Posterior vena cava (tissue), 2 donors: ENCODE data around the gene CCNI. TPM values are rescaled to one million over a fixed set of nuclear protein-coding genes. Genes with fewer than 3 reads are reported as not detected.
"Not testable (repeated sequence)": the region's sequence is repeated elsewhere in the genome, so short reads cannot be mapped to it uniquely, and the experiment has no call there.

ENCODE experiments used
- DNase-seq: peaks from one replicate; pipeline ENCODE4 v3.0.0-alpha.2; 2020; ENCODE audit warnings: low spot score
- intact Hi-C, 2 donors: fragments of 100-400 bp; cut with DNase I; formaldehyde crosslinking; loops; one replicate each; pipeline versions ENCODE4 v1.14.1 to v1.14.2; 2022 to 2023
- total RNA-seq, 2 donors: library from RNA; stranded (reverse); fragmentation: NEBNext Ultra II Directional; extraction: Animal tissue kit (Norgen Biotek cat#: 25700); gene quantifications; one replicate each; pipeline ENCODE4 v1.2.1, GENCODE V29; 2021
- donor health status: DM: yes; HTN: yes; CAD: no.
- donor health status: DM: yes; HTN: yes; CAD: no.

CCNI gene
- total RNA-seq, 2 donors from 2014 or later = 347 to 394 TPM

DNA sequence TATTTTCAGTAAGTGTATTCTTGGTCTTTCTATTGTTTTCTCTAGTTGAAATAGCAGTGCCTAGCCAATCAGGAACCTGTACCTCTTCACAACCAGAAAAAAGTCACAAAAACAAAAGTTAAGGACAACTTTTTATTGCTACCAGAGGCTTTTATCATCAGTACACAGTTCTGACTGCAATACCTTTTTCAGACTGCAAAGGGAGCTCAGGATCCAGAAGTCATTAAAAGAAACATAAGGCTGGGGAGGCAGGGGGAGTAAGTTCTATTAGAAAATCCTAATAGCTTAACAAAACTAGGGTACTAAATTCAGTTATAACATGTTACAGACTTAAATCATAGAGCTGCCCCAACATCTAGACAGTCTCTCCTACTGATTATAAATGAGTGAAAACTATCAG, 28.8 kb downstream of the CCNI start:
- intact Hi-C loops = no loop called here
- no peak for DNase-seq

DNA sequence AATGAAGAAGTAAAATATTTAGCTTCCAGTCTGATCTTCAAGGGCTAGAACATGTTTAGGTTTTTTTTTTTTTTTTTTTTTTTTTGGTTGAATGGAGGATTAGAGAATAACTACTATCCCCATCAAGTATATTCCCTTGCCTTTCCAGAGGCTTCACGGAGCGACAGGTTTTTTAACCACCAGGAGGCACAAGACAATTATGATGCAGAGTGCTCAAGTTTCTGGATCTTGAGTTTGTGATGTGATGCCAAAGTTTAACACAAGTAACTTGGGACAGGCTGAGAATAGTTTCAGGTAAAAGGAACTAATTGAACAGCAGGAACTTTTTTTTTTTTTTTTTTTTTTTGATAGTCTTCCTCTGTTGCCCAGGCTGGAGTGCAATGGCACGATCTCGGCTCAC, 30.3 kb downstream of the CCNI start:
- no peak for DNase-seq
- intact Hi-C loops = no loop called here

DNA sequence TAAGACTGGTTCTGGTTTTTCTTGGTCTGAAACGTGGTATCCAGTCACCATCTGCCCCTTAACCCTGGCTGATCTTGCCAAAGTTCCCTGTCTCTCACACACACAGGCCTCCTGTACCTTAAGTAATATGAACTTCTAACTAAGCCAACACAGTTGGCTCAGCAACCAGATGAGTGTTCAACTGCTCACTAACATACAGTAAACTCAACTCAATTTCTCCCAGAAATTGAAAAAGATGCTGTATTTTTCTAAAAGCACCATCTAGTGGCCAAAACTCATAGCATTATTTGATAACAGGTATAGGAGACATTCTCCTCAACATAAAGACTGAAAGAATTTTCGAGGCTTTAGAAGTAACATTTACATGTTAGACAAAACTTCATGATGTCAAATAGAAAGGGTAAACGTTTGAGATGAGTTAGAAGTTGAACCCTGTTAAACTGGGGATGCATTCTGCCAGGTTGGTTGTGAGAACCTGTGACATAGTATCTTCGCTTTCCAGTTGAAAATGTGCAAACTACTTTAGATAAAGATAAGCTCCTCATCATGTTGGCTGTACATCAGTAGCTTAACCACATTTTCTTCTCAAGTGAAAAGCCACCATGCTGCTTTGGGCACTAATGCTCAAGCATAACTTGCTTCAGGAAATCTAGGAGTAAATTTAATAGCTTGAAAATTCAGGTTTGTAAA, 31.2 kb downstream of the CCNI start:
- no peak for DNase-seq
- intact Hi-C loops = no loop called here

DNA sequence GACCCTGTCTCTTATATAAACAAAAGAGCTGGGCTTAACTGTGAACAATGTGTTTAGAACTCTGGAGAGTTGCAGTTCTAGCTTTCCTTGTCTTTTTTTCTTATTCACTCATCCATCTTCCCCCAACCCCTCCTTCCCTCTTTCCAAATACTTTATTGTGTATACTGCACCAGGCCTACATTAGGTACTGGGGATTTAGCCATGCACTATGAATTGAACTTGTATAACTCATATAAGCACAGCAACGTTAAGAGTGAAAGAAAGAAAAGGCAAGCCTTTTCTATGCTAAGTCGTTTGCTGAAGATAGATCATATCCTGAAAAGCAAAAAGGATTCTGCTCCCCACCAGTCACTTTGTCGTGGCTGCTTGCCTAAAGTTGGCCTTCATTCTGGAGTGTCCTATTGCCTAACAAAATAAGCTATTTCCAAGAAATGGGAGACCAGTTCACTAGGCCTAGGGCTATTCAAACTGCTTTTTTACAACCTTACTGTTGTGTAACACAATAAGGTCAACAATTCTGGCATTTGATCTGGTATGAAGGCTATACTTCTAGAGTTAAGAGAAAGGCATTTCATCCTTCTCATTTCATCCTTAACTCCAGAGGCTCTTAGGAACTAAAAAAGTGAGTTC, 32.2 kb downstream of the CCNI start:
- no peak for DNase-seq
- intact Hi-C loops = no loop called here

DNA sequence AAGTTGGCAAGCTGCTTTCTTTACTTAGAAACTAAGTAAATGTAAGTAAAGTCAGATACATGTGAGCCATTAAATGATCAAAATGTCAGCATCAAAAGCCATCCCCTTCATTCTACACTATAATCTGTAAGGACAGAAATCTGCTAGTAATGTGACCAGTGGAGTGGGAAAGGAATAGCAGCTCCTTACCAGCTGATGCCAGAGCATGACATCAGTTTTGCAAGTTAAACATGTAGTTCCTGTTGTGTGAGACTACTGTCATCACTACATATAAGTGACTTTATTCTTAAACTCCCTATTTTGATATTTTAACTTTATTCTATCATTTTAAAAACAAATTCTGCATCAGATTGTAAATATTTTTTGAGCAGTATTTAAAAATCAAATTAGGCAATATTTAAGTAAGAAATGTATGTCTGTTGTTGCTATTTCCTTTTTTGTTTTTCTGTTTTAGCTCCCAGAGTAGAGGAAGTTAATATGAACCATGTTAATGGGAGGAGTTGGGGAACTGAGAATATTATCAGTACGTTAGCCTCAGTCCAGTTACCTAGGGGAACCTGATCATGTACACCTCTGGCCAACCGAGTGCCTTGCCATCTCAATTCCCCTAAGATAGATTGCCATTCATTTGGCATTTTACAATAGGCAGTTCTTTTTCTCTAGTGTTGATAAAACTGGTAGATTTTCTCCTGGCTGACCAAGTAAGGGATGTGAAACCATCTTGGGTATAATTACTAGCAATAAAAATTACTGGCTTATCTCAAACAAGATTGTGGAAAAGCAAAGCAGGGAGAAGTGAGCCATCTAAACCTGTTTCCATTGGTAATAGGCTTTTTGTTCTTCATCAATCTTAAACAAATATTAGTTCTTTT, 34.7 kb downstream of the CCNI start:
- no peak for DNase-seq
- intact Hi-C loops = no loop called here

DNA sequence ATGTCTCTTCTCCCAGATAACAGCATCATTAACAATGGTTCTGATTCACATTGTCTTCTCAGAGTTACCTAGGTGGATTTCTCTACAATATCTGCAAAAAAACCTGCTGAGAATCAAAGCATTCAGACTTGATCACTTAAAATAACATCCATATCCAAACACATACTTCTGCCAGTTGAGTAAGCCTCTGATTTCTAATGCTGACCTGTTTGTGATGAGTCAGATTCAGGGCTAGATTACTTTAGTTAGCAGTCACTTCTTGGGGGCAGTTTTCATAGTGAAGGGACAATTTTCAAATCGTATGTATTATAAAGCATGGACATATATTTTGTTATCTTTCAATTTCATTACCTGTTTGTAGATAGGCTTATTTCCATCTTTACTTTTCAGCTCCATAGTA, 35.5 kb downstream of the CCNI start:
- intact Hi-C loops = no loop called here
- no peak for DNase-seq

DNA sequence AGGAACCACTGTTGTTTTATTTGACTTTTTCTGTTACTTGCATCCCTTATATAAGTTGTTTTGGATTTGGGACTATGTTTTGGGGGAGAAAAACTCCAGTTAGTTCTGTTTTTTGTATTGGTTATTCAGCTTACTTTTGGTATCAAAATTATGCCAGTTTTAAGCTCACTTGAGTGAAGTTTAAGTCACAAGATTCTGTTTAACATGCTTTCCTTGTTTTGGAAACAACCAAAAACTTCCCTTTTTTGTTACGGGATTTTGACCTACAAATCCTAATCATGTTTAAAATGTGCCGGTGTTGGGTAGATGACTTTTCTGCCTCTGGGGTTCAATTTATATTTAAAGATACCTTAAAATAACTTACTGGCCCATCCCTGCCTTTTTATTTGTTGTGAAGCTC, 36.0 kb downstream of the CCNI start:
- DNase-seq = no peak
- intact Hi-C loops = no loop called here

DNA sequence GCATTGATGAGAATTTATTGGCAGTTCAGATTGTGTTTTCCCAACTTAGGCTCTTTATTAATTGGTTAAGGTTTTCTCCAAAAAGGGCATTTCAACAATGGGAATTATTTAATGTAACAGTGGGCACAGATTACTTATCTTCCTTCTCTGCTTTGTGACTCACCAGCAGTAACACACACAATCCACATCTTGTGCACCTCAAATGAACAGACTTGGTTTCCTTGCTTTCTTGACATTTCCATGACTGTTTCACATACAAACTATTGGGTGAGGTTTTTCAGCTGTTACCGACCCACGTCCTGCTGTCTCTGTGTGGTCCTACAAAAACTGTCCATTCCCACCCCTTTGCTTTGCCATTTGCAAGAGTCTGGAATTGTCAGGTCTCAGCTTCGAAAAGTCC, 38.1 kb downstream of the CCNI start:
- intact Hi-C loops = no loop called here
- DNase-seq = no peak

DNA sequence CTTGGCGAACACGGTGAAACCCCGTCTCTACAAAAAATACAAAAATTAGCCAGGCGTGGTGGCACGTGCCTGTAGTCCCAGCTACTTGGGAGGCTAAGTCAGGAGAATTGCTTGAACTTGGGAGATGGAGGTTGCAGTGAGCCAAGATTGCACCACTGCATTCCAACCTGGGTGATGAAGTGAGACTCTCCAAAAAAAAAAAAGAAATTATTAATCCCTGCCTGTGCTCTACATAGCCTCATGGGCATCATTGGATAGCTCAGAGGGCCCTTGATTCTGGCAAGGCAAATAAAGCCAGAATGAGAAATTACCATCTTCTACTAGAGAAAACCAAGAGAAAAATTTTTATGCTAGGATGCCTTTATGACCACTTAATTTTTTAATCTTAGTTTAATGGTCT, 38.6 kb downstream of the CCNI start:
- DNase-seq, intact Hi-C loops: not testable (repeated sequence)

DNA sequence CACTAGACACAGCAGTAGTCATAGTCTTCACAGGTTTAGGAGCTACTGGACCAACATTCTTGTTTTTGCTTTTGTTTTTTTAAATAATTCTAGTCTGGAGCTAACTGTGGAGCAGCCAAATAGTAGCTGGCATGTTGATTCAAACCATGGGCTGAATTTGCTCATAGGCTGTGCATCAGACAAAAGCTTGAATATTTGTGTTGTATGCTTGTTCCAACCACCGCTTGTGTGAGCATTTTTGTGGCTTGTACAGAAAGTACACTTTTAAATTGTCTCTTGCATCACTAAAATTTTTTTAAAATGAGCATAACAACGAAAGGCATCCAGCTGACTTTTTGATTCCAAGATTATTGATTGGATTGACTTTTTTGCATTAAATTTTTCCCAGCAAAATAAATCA, 39.6 kb downstream of the CCNI start:
- DNase-seq = no peak
- intact Hi-C loops = no loop called here

DNA sequence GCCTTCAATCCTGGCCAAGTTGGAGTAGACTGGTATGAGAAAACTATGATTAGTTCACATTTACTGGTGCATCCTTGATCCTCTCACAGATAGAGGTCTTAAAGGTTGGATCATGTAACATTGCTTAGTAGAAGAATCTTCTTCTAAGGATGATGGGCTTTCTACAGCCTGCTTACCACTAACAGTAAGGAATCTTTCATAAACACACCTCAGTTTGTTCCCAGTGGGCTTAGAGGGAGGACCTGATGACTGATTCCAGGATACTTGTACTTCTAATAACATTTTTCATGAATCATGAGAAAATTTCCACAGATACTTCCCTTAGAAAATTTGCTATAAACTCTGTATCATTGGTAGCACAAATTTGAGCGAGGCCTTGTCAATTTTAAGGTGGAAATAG, 40.6 kb downstream of the CCNI start:
- DNase-seq = no peak
- intact Hi-C loops = no loop called here

DNA sequence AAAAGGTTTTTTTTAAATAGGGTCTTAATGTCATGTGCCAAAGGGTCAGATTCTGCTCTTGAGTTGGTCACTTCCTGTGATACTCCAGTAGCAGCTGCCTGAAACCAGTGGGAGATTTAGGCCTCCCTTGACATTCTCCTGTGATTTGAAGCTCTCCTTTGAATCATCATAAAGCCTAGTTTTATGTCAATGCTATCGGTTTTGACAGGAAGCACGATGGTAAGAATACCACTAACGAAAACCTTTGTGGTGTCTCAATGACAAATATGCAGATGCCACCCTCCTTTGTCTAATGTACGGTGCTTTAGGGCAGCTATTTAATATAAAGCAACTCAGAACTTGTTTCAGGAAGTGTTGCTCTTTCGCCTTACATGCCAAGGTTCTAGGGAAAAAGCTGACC, 44.2 kb downstream of the CCNI start:
- DNase-seq = no peak
- intact Hi-C loops = no loop called here

DNA sequence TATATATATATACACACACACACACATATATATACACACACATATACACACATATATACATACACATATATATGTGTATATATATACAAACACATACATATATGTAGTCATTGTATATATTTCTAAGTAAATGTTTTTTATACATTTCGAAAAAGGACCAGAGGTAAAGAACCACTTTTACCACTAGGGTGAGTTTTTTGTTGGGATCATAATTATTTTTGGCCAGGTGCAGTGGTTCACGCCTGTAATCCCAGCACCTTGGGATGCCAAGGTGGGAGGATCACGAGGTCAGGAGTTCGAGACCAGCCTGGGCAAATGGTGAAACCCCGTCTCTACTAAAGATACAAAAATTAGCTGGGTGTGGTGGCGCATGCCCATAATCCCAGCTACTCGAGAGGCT, 46.0 kb downstream of the CCNI start:
- intact Hi-C loops, DNase-seq: not testable (repeated sequence)

DNA sequence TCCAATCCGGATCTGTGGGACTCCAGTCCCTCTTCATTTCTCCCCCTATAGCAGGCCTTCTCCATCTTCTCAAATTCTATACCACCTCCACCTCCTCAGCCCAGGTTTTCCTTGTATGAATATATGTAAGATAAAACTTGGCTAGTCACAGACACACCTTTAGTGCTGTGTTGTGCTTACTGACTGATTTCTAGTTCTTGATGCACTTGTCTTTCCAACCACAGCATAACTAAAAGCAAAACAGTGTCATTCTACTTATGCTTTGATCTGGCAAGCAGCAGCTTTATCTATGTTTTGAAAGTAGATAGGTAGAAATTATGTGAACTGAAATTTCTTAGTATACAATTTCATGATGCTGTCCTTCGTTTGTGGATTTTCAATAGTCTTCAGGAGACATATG, 47.5 kb downstream of the CCNI start:
- intact Hi-C loops = no loop called here
- no peak for DNase-seq

DNA sequence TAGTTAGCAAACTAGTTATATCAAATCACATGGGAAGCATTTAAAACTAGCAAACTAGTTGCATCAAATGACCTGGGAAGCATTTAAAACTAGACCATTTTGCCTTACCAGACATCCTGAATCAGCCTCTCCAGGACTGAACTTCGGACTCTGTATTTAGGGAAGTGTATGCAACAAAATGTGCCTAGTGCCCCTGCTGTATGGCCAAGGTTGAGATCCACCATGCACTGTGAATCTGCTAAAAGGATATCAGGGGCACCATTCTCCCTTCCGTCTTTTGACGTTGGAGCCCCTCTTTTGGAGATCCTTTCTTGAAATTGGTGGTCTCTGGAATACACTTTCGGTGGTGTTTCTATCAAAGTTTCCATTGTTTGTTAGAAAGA, 49.5 kb downstream of the CCNI start:
- DNase-seq = no peak
- intact Hi-C loops = no loop called here

DNA sequence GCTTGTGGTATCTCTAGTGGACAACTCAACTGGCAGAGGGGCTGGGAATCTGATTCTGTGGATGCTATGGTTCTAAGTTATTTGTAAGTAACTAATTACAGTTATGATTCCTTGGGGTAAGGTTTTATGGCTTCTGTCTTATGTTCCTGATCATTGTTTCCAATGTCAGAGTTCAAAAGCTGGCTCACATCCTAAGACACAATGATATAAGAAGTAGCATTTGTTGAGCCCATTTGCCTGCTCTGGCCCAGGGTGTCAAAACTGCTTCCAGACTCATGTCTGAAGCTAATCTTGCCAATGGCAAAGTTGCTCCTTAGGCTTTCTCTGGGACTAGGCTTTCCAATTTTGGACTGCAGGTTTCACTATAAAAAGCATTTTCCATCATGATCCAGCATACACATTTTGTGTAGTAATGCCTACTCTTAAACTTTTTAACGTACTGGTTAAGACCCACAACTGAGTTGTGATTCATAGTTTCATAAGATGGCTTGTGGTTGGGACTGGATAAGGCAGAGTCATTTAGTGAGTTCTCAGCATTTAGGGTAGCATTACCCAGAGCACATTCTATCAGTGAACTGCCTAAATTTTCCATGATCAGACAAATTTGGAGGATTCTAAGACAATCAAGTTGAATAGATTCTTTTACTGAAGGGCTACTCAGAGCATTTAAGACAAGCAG, 50.0 kb downstream of the CCNI start:
- intact Hi-C loops = no loop called here
- no peak for DNase-seq

DNA sequence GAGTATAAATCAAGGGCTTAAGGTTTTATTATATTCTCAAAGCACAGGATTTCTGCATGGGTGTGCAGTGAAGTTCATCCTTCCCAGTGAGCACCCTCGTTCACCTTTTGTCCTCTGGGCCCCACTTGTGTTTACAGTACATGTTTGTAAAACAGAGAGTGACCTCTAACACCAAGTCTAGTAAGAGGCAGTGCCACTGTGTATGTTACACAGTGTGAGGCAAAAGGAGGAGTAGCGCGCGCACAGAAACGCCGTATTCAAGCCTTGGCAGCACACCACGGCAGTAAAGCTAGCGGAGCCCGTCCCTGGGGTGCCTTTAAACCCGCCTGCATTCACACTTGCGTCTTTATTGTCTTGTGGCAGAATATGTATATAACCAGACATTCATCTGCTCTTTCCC, 51.9 kb downstream of the CCNI start:
- intact Hi-C loops = no loop called here
- no peak for DNase-seq

DNA sequence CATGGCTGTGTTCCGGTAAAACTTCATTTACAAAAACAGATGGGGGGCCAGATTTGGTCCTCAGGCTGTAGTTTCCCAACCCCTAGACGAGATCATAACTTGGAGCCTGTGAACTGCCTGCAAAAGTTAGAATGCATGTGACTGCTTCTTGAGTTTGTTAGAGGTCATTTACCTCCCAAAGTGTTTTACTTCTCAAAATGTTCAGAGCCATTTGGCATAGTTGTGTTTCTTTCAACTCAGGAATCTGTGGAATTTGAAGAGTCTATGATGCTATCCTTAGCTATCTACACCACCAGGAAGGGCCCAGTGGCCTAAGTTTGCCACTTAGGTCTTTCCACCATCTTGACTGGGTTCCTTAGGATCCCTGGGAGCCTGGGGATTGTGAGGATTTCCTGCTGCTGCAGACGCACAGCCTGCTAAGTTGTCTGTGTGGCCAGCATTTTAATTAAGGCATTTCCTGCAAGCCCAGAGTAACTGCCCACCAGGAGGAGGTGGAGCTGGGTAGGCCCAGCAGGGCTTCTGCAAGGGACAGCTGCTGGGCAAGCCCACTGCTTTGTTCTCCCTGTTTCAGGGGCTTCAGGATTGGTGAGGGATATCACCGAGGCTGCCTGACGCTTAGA, 53.1 kb downstream of the CCNI start:
- no peak for DNase-seq
- intact Hi-C loops = no loop called here

DNA sequence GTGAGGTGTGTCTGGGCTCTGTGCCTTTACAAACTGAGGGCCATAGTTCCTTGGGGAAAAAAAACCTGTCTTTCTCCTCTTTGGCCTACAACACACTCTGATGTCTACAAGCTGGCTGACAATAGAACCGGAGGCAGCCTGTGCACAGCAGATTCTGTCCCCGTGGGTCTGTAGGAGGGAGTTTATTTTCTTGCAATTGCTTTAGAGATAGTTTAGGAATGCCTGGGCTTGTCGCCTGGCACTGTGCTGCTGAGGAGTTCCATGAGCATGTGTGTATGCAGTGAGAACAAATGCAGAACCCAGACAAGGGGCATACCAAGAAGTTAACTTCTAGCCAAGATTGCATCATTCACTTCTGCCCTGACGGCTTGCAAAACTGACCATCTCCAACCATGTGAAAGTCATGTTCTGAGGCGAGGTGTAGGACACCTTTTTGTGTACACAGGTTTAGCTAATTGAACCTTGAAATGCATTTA, 54.1 kb downstream of the CCNI start:
- DNase-seq = no peak
- intact Hi-C loops = no loop called here

DNA sequence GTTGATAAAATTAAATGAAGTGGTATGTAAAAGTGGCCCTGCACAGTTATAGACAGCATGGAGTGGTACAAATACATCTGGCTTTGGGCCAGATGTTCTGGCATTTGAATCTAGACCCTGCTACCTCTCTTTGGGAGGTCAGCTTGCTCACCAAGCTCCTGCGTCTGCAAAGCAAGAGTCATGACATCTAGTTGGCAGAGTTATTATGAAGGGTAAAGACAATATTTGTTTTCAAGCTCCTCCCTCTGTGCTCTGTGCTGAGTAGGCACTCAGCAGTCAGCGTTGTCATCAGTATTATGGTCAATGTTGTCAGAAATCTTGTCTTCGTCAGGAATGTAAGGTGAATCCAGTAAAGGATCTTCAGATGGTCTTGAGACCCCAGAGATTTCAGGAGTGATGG, 55.8 kb downstream of the CCNI start:
- intact Hi-C loops = no loop called here
- no peak for DNase-seq
